Neural cell (in vitro differentiated cells): ENCODE measurements around the gene RASSF4.

ENCODE experiments used
- EP300 ChIP-seq: fragments of 450-650 bp; conservative IDR thresholded peaks from 2 replicates; pipeline ENCODE4 v1.6.1; 2014; ENCODE audit warnings: antibody characterized with exemption, mild to moderate bottlenecking, moderate library complexity; ENCODE audit not compliant: poor library complexity, severe bottlenecking
- EZH2 ChIP-seq: fragments of 200-600, 300-800 bp; shearing (Covaris generic), sonication (generic); IDR thresholded peaks from 2 replicates; pipeline ENCODE4 v1.6.1; 2014; ENCODE audit warnings: antibody characterized with exemption, low read length, borderline replicate concordance, mild to moderate bottlenecking; ENCODE audit not compliant: insufficient read depth, poor library complexity, severe bottlenecking
- MXI1 ChIP-seq: fragments of 450-650 bp; conservative IDR thresholded peaks from 2 replicates; pipeline ENCODE4 v1.6.1; 2014; ENCODE audit warnings: antibody characterized with exemption, mild to moderate bottlenecking; ENCODE audit not compliant: poor library complexity, severe bottlenecking
- RAD21 ChIP-seq: fragments of 450-650 bp; conservative IDR thresholded peaks from 2 replicates; pipeline ENCODE4 v1.6.1; 2014; ENCODE audit warnings: antibody characterized with exemption, mild to moderate bottlenecking, moderate library complexity
- TF ChIP-seq, protein P1 (sequence below): fragments of 450-650 bp; IDR thresholded peaks from 2 replicates; pipeline ENCODE4 v1.5.1; 2014; ENCODE audit warnings: antibody characterized with exemption, mild to moderate bottlenecking, moderate library complexity; ENCODE audit not compliant: poor library complexity, severe bottlenecking

GRCh38 chr10:44979281-44980191 lies 19.9 kb downstream of the RASSF4 start:
- TF ChIP-seq RAD21, result no peak
- TF ChIP-seq, protein P1, sequence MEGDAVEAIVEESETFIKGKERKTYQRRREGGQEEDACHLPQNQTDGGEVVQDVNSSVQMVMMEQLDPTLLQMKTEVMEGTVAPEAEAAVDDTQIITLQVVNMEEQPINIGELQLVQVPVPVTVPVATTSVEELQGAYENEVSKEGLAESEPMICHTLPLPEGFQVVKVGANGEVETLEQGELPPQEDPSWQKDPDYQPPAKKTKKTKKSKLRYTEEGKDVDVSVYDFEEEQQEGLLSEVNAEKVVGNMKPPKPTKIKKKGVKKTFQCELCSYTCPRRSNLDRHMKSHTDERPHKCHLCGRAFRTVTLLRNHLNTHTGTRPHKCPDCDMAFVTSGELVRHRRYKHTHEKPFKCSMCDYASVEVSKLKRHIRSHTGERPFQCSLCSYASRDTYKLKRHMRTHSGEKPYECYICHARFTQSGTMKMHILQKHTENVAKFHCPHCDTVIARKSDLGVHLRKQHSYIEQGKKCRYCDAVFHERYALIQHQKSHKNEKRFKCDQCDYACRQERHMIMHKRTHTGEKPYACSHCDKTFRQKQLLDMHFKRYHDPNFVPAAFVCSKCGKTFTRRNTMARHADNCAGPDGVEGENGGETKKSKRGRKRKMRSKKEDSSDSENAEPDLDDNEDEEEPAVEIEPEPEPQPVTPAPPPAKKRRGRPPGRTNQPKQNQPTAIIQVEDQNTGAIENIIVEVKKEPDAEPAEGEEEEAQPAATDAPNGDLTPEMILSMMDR, result no peak
- TF ChIP-seq MXI1, result no peak
- no peak for TF ChIP-seq EZH2
- TF ChIP-seq EP300, result no peak
